HG03439 (cell line): ENCODE results near the gene GNE.

Experiments
- ATAC-seq: cut with Tn5 transposase; IDR thresholded peaks from one replicate; pipeline ENCODE4 v1.9.1; 2021; ENCODE audit warnings: mild to moderate bottlenecking, moderate library complexity; ENCODE audit not compliant: unreplicated experiment

Gene GNE

DNA sequence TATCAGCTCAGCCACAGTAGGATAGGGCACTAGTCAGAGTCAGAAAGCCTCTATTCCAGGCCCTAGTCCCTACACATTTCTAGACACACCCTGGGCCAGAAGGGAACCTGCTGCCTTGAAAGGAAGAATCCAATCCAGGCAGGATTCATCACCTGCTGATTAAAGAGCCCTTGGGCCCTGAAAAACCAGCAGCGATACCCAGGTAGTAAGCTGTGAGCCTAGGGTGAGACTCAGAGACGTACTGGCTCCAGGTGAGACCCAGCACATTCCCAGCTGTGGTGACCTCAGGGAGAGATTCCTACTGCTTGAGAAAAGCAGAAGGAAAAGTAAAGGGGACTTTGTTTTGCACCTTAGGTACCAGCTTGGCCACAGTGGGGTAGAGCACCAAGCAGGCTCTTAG, 84.4 kb downstream of the GNE start:
- no peak for ATAC-seq

DNA sequence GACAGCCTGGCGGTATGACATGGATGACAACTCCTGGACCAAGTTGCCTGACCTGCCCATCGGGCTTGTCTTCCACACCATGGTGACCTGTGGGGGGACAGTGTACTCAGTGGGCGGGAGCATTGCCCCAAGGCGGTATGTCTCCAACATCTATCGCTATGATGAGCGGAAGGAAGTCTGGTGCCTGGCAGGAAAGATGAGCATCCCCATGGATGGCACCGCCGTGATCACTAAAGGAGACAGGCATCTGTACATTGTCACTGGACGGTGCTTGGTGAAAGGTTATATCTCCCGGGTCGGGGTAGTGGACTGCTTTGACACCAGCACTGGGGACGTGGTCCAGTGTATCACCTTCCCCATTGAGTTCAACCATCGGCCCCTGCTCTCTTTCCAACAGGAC, 87.7 kb downstream of the GNE start:
- no peak for ATAC-seq

DNA sequence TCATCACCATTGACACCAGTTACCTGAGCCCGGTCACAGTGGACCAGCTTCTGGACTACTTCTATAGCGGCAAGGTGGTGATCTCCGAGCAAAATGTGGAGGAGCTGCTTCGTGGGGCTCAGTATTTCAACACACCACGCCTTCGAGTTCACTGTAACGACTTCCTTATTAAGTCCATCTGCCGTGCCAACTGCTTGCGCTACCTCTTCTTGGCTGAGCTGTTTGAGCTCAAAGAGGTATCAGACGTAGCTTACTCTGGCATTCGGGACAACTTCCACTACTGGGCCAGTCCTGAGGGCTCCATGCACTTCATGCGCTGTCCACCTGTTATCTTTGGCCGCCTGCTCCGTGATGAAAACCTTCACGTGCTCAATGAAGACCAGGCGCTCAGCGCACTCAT, 88.5 kb downstream of the GNE start:
- no peak for ATAC-seq

DNA sequence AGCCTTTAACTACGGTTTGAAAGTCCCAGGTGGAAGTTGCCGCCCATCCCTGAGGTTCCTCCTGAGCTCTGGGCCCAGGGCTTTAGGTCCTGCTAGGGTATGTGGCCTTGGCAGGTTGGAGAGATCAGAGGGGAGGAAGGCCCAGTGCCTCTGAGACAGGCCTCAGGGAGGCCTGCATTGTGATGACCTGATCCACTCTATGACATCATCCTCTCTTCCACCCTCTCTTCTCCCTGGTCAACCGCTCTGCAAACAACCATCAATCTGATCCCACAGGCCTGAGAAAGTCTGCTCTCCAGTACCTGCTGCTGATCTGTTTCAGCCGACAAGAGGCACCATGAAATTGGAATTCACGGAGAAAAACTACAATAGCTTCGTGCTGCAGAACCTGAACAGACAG, 89.1 kb downstream of the GNE start, which contains the start of gene CCIN:
Gene CCIN, plus strand, starts transcription at position 223 of the 400 bp plus-strand sequence. Its CDS starts 115 bp downstream, at position 338.
- no peak for ATAC-seq

DNA sequence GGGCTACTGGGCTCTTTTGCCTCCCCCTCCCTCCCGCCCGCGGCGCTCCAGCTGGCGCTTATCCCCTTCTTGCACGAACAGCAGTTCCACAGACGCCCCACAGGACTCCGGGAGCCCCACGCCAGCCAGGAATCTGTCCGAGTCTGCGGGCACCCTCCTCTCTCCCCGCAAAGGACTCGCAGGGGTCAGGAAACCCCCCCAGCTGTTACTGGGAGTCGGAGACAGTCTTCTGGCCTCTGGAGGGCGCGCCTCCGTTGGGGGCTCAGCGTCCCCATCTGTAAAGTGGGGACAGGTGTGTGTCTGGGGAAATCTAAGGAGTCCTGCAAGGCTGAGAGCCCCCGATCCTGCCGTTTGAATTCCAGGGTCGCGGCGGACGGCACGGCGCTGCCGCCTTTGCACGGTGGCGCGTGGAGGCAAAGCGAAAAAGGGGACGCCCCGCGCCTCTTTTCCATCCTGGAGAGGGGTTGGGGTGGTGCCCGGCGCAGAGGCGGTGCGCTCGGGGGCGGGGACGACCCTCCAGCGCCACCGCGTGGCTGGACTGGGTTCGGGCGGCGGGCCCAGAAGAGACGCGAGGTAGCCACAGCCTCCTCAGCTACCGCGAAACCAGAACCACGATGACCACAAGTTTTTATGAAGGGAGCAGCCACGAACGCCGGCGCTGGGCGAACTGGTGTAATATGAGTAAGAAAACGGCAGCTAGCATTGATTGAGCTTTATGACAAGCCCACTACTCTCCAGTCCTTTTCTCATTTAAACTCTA, 91.9 kb downstream of the GNE start:
- peak; percentile 83 for ATAC-seq

DNA sequence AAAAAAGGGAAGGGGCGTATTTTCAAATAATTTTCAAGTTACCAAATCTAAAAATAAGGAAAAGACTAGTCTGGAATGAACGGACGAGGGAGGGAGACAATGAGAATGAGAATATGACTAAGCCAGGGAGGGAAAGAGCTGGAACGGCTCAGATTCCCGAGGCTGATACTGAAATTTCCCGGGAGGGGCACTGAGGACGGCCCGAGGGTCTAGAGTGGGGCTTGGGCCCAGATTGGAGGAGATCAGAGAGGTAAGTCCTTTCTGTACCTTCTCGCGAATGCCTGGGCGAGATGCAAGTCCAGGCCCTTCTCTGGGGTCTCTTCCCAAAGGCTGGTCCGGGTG, 92.5 kb downstream of the GNE start:
- no peak for ATAC-seq

DNA sequence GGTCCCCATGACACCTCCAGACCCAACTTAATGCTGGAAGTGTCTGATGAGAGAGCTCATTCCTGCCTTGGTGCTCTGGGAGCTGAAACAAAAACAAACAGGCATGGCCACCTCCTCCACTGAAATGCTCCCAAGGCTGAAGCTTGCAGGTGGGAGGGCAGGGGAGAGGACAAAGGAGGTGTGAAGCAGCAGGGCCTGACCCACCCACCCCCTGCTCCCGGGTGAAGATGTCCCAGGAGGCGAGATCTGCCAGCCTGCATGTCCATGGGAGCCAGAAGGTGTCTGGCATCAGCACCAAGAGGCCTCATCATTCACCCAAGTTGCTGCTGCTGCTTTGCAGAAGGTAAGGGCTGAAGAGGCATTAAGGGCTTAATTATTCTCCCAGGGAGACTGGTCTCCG, 93.3 kb downstream of the GNE start:
- ATAC-seq, result no peak
